OCI-LY1 (cell line): ENCODE results near the gene SERPINE1.

Experiments used
- H2AFZ ChIP-seq: fragments of 200-600 bp; sonication (generic), shearing (Covaris generic); 2 replicates; pipeline ENCODE4 v1.6.0; 2014; ENCODE audit warnings: antibody characterized with exemption, mild to moderate bottlenecking, low read length
- H3F3A ChIP-seq: fragments of 200-600 bp; sonication (generic), shearing (Covaris generic); 2 replicates; pipeline ENCODE4 v1.6.0; 2014; ENCODE audit warnings: mild to moderate bottlenecking, antibody characterized with exemption, low read length, moderate library complexity; ENCODE audit not compliant: insufficient read depth
- H3K27ac ChIP-seq: fragments of 200-600 bp; sonication (generic); 2 replicates; pipeline ENCODE4 v1.5.1; 2014; ENCODE audit warnings: low read length, mixed run types, mild to moderate bottlenecking, low read depth; ENCODE audit not compliant: poor library complexity, severe bottlenecking
- H3K27me3 ChIP-seq: fragments of 200-600 bp; sonication (generic); 2 replicates; pipeline ENCODE4 v1.6.0; 2014; ENCODE audit warnings: antibody characterized with exemption, mild to moderate bottlenecking, low read length, moderate library complexity; ENCODE audit not compliant: insufficient read depth
- H3K36me3 ChIP-seq: fragments of 200-600 bp; sonication (generic); 2 replicates; pipeline ENCODE4 v1.6.1; 2014; ENCODE audit warnings: mild to moderate bottlenecking, antibody characterized with exemption, low read length, moderate library complexity, mixed read lengths; ENCODE audit not compliant: insufficient read depth
- H3K4me1 ChIP-seq: fragments of 200-600 bp; sonication (generic); 2 replicates; pipeline ENCODE4 v1.5.1; 2014; ENCODE audit warnings: mild to moderate bottlenecking, low read length, moderate library complexity; ENCODE audit not compliant: insufficient read depth, severe bottlenecking
- H3K4me2 ChIP-seq: fragments of 200-600 bp; sonication (generic), shearing (Covaris generic); 2 replicates; pipeline ENCODE4 v1.6.1; 2014; ENCODE audit warnings: low read length
- H3K4me3 ChIP-seq: fragments of 200-600 bp; sonication (generic); 2 replicates; pipeline ENCODE4 v1.5.1; 2014; ENCODE audit warnings: low read length, low read depth, mild to moderate bottlenecking, mixed read lengths; ENCODE audit not compliant: poor library complexity, severe bottlenecking
- H3K79me2 ChIP-seq: fragments of 200-600 bp; shearing (Covaris generic); 2 replicates; pipeline ENCODE4 v1.6.1; 2016; ENCODE audit warnings: mixed run types, low read length, mixed read lengths; ENCODE audit not compliant: insufficient read depth
- H3K9ac ChIP-seq: fragments of 200-600 bp; sonication (generic), shearing (Covaris generic); 2 replicates; pipeline ENCODE4 v1.6.1; 2014; ENCODE audit warnings: mild to moderate bottlenecking, low read length, mixed read lengths
- H3K9me2 ChIP-seq: fragments of 200-600 bp; sonication (generic), shearing (Covaris generic); 2 replicates; pipeline ENCODE4 v1.6.1; 2014; ENCODE audit warnings: low read depth, mild to moderate bottlenecking, low read length, mixed read lengths
- H3K9me3 ChIP-seq: fragments of 200-600 bp; shearing (Covaris generic); 2 replicates; pipeline ENCODE4 v1.6.1; 2014; ENCODE audit warnings: low read length, mixed read lengths
- H4K20me1 ChIP-seq: fragments of 200-600 bp; sonication (generic), shearing (Covaris generic); 2 replicates; pipeline ENCODE4 v1.6.0; 2016; ENCODE audit warnings: mild to moderate bottlenecking, low read length; ENCODE audit not compliant: insufficient read depth
- CTCF ChIP-seq: fragments of 200-600 bp; sonication (generic), shearing (Covaris generic); IDR thresholded peaks from 2 replicates; pipeline ENCODE4 v1.5.1; 2017; ENCODE audit warnings: mild to moderate bottlenecking, antibody characterized with exemption, low read length, moderate library complexity, mixed read lengths
- EZH2 ChIP-seq: fragments of 200-600 bp; sonication (generic), shearing (Covaris generic); IDR thresholded peaks from 2 replicates; pipeline ENCODE4 v1.8.0; 2017; ENCODE audit warnings: borderline replicate concordance, mixed run types, mild to moderate bottlenecking, antibody characterized with exemption, low read length, moderate library complexity, mixed read lengths

Gene SERPINE1

DNA sequence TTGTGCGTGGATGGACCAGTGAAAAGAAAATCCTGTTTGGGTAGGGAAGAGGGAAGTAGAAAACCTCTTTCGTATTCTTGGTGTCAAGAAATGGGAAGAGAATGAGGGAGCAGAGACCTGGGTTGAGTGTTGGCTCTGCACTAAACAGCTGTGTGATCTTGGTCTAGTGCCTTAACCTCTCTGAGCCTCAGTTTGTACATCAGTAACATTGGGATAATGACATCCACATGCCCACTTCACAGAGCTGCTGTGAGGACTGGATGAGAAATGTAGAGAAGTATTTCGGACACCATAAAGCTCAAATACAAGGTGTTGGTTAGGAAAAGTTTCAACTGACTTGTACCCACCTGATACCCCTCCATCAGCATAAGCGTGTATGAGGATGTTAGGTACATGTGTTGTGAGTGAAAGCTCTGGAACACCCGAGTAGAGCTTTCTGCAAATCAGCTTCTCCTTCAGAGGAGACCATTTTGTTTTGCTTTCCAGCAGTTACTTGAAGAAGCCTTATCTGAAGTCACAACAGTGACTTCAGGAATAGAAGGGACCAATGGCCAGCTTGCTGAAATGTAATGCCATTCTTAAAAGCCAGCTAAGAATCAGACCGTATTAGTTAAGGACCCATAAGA is 30.5 kb upstream of the SERPINE1 start:
- H4K20me1 ChIP-seq: no peaks in the 10 kb centered on the region
- no peaks in the 10 kb centered on the region for H3K9me3 ChIP-seq
- no peak overlapping the region for H2AFZ ChIP-seq
- no peak overlapping the region for H3K4me3 ChIP-seq
- H3K9ac ChIP-seq: no peak overlapping the region
- peaks cover 5% of the 10 kb centered on the region; the same call in 1 of the 2 replicates for H3K27me3 ChIP-seq
- no peaks in the 10 kb centered on the region for H3K9me2 ChIP-seq
- no peaks in the 10 kb centered on the region for H3K79me2 ChIP-seq
- H3F3A ChIP-seq: no peaks in the 10 kb centered on the region
- no peak for TF ChIP-seq EZH2
- TF ChIP-seq CTCF: no peak
- 0 out of 2 replicates have a peak, but pooled peaks cover under 1% of the 10 kb centered on the region for H3K36me3 ChIP-seq
- no peak overlapping the region for H3K27ac ChIP-seq
- no peak overlapping the region for H3K4me2 ChIP-seq
- no peaks in the 10 kb centered on the region for H3K4me1 ChIP-seq

GRCh38 chr7:101096957-101097347 is 30.0 kb upstream of the SERPINE1 start:
- Histone ChIP-seq H4K20me1 (no peaks in the 10 kb centered on the region), H3K4me2 (no peak overlapping the region), H3K9me2 (no peaks in the 10 kb centered on the region), H3K4me3 (no peak overlapping the region), H2AFZ (no peak overlapping the region), H3K9me3 (no peaks in the 10 kb centered on the region), H3K27ac (no peak overlapping the region), H3F3A (no peaks in the 10 kb centered on the region), H3K36me3 (no peaks in the 10 kb centered on the region), H3K4me1 (no peaks in the 10 kb centered on the region), H3K79me2 (no peaks in the 10 kb centered on the region), H3K27me3 (peaks cover 5% of the 10 kb centered on the region; the same call in 1 of the 2 replicates), H3K9ac (no peak overlapping the region)
- TF ChIP-seq EZH2 (no peak), CTCF (no peak)

DNA sequence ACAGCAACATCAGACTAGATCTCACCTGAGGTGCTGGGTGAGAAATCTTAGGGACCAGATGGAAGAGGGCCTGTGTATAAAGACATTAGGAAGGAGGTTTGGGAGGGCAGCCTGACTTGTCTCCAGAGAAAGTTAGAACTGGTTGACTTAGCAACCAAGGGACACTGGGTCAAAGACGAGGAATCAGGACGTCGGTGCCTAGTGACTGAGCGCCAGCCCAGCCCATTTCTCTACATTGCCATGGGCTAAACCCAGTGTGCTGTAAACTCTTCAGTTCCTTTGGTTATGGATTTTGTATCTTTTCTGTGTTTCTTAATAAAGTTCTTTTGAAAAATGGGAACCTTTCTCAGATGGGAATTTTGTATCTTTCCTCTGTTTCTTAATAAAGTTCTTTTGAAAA is 29.3 kb upstream of the SERPINE1 start:
- no peaks in the 10 kb centered on the region for H3K79me2 ChIP-seq
- peaks cover 5% of the 10 kb centered on the region; the same call in 1 of the 2 replicates for H3K27me3 ChIP-seq
- no peak overlapping the region for H3K27ac ChIP-seq
- H3K9me2 ChIP-seq: no peaks in the 10 kb centered on the region
- no peaks in the 10 kb centered on the region for H3K9me3 ChIP-seq
- no peak overlapping the region for H3K9ac ChIP-seq
- H3K4me2 ChIP-seq: no peak overlapping the region
- no peak overlapping the region for H3K4me3 ChIP-seq
- H3K36me3 ChIP-seq: no peaks in the 10 kb centered on the region
- no peaks in the 10 kb centered on the region for H4K20me1 ChIP-seq
- H3K4me1 ChIP-seq: no peaks in the 10 kb centered on the region
- no peaks in the 10 kb centered on the region for H3F3A ChIP-seq
- TF ChIP-seq EZH2 (no peak), CTCF (no peak)
- no peak overlapping the region for H2AFZ ChIP-seq
